VCaP (cell line): Measurements from ENCODE around the gene POLA1.
"Not testable (repeated sequence)": the region's sequence is repeated elsewhere in the genome, so short reads cannot be mapped to it uniquely, and the experiment has no call there.

Experiments used
- H3K27ac ChIP-seq: fragments of 450-650 bp; 2 replicates; pipeline ENCODE4 v1.5.1; 2017
- CTCF ChIP-seq: fragments of 450-650 bp; conservative IDR thresholded peaks from 2 replicates; pipeline ENCODE4 v1.5.1; 2017; ENCODE audit warnings: mild to moderate bottlenecking, moderate library complexity

Gene POLA1

GRCh38 chrX:24859211-24859841, 165.6 kb downstream of the POLA1 start:
- H3K27ac ChIP-seq, result no peak overlapping the region
- TF ChIP-seq CTCF, result no peak

- no peak for TF ChIP-seq CTCF
Observed at GRCh38 chrX:24860140-24860539, 166.4 kb downstream of the POLA1 start.

GRCh38 chrX:24862343-24862742, 168.6 kb downstream of the POLA1 start:
- H3K27ac ChIP-seq, result no peak overlapping the region
- no peak for TF ChIP-seq CTCF

More at GRCh38 chrX:24860140-24860539, 166.4 kb downstream of the POLA1 start:
- H3K27ac ChIP-seq, result no peak overlapping the region

- not testable (repeated sequence) for H3K27ac ChIP-seq
Observed at GRCh38 chrX:24863779-24864178, 170.1 kb downstream of the POLA1 start.

GRCh38 chrX:24870143-24870542, 176.4 kb downstream of the POLA1 start:
- no peak for TF ChIP-seq CTCF
- H3K27ac ChIP-seq, result no peak overlapping the region

GRCh38 chrX:24874604-24875247, 181.0 kb downstream of the POLA1 start:
- TF ChIP-seq CTCF, result no peak
- H3K27ac ChIP-seq, result no peak overlapping the region

- no peak for TF ChIP-seq CTCF
- H3K27ac ChIP-seq, result no peak overlapping the region
Observed at GRCh38 chrX:24876530-24877287, 183.0 kb downstream of the POLA1 start.
